ENCODE data around the gene RBMS2.
"Not testable (repeated sequence)": the region's sequence is repeated elsewhere in the genome, so short reads cannot be mapped to it uniquely, and the experiment has no call there.

The RBMS2 gene

GRCh38 chr12:56521590-56522371 is at the start of gene RBMS2:
Gene RBMS2, plus strand, starts transcription at chr12:56521820. Its CDS starts 204 bp downstream, at chr12:56522024.
- no peak for DNase-seq (ENCODE audit: low read depth in 2 of 2)

DNA sequence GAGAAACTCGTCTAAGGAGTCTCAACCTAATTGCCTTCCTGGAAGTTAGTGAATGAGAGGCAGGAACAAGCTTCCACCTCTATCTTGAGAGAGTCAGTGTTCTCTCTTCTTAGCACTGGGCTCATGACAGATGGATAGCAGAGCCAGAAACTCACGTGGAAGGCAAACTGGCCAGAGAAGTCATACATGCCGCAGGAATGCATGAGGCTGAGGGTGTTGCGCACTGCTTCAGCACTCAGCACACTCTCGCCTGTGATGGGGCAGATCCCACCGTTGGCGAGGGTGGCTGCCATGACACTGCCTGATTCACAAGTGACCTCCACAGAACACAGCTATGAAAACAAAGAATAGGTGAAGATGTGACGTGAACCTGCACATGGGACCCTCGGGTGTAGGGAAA is 47.2 kb upstream of the RBMS2 start:
- no peak for DNase-seq (ENCODE audit: low read depth in 2 of 2)

- no peak for DNase-seq (ENCODE audit: low read depth in 2 of 2)
Measured at GRCh38 chr12:56476143-56476542, 45.5 kb upstream of the RBMS2 start.

GRCh38 chr12:56476972-56477432 is 44.6 kb upstream of the RBMS2 start:
- DNase-seq (ENCODE audit: low read depth in 2 of 2) = no peak

DNA sequence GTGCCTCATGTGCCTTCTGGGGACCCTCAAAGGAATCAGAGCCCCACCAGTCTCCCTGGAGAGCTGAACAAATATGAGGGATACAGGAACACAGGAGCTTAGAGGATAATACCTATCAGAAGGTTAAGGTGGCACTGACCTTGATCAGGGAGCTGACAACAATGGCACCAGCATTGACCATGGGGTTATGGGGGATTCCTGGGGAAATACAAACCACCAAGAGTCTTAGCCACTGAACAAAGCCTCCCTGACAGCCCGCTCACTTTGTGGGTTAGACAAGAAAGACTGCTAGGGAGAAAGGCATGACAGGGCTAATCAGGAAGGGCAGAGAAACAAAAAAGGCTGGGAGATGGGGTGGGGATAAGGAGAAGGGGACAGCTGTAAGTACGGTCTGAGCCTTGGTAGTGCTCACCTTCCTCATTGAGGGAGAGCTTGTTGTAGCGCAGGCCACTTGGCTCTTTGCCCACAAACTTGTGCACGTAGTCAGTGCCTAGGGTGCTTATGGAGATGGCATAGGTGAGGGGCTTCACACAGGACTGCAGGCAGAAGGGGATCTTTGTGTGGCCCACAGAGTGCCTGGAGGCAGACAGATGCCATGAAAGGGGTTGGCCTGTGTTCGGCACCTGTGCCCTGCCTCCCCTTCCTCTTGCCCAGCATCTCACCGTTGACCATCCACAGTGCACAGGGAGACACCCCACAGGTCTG is 43.9 kb upstream of the RBMS2 start:
- no peak for DNase-seq (ENCODE audit: low read depth in 2 of 2)

GRCh38 chr12:56479625-56480024 is 42.0 kb upstream of the RBMS2 start:
- DNase-seq (ENCODE audit: low read depth in 2 of 2) = no peak

DNA sequence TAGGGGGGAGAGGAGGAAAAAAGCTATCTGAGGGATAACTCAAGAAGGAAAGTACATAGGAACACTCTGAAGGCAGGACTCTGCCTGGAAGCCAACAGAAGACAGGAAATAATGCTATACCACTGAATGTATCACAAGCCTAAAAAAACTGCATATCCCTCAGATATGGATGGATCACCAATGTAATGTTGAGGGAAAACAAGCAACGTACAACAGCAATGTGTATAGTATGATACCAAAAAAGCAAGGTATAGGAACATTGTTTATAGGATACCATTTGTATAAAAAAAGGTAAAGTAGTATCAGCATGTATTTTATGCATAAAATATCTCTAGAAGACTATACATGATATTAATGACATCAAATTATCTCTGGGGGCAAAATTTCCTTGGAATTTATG is 37.1 kb upstream of the RBMS2 start:
- no peak for DNase-seq (ENCODE audit: low read depth in 2 of 2)

DNA sequence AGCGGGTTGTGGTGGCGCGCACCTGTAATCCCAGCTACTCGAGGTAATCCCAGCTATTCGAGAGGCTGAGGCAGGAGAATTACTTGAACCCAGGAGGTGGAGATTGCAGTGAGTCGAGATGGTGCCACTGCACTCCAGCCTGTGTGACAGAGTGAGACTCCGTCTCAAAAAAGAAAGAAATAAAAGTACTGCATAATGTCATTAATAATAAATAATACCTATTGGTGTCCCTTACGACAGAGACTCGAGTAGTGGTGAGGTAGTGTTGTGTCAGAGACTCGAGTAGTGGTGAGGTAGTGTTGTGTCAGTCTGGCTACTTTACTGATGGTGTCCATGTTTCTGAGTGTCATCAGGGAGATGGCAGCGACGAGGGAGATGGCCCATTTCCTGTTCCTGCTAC is 34.9 kb upstream of the RBMS2 start:
- no peak for DNase-seq (ENCODE audit: low read depth in 2 of 2)

DNA sequence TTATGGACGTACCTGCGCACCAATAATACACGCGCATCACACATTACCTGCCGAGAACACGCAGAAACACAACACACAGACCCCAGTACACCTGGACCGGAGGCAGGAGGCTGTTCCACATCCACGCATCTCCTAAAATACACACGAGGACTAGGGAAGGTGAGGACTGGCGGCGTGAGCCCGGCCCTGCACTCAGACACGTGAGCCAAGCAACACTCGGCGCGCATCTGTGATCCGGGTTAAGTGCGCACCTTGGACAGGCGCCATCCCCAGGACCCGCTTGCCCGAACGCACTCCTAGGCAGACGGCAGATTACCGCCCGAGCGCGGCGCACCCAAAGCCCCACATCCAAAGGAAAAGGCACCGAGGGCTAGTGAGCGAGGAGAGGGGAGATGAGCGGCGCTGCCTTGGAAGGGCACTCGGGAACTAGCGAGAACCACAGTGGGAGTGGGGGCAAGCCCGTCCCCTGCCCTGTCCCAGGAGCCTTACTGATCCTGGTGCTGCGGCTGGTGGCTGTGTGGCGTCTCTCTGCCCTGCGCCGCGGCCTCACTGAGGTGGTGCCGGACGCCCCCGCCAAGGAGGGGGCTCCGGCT is 34.1 kb upstream of the RBMS2 start:
- no peak for DNase-seq (ENCODE audit: low read depth in 2 of 2)

DNA sequence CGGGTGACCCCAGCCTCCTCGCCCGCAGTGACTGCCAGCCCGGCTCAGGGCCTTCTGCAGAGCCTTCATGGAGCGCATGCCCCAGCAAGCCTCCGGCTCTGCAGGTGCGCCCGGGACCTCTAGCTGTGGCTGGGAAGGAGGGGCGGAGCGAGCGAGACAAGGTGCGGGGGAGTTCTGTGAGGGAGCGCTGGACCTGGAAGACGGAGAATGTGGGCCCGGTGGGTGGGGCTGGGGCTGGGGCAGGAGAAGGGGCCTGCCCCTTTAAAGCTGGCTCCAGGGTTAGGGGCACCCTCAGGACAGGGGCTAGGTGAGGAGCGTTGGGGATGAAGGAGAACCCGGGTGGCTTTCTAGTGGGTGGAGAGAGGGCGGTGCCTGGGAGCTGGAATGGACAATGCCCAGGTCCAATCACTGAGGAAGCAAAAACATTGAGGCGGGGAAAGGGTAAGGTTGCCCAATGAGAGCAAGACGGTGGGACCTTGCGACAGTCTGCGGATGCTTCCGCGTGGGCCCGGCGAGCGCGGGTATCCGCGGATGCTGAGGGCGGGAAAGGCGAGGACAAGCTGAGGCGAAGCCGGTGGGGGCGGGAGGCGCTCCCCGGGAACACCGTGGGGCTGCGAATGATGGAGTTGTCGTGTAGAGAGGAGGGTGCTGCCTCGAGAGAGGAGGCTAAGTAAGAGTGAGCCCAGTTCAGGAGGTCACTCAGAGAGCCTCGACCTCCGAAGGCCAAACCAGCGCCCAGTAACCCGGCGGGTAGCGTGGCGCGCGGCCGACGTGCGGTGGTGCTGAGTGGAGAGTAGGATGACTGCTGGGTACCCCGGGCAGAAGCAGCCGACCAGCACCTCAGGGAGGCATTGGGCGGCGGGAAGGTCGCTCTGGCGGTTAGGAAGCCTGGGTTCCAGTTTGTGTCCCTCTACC is 33.3 kb upstream of the RBMS2 start, which contains the start of gene GLS2:
Gene GLS2, minus strand, starts transcription at position 121 of the 915 bp plus-strand sequence. Its CDS starts 43 bp downstream, at position 78.
- DNase-seq (ENCODE audit: low read depth in 2 of 2) = peak; percentile 37 to 41

DNA sequence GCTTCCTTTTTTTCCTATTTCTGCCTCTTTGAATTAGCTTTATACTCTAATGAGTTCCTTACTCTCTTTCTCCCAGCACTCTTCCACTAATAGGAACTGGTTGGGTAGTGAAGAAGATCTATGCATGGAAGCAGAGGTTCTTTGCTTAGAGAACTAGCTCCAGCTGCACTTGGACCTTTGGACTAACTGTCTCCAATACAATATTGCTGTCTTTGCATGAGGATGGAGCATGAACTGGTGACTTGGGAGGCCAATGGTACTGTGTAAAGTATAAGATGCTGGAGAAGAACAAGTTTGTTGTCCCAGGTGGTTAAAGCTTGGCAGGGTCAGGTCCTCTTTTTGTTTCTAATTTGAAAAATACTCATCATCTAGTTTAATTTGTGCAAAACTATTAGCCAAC is 31.3 kb upstream of the RBMS2 start:
- no peak for DNase-seq (ENCODE audit: low read depth in 2 of 2)

DNA sequence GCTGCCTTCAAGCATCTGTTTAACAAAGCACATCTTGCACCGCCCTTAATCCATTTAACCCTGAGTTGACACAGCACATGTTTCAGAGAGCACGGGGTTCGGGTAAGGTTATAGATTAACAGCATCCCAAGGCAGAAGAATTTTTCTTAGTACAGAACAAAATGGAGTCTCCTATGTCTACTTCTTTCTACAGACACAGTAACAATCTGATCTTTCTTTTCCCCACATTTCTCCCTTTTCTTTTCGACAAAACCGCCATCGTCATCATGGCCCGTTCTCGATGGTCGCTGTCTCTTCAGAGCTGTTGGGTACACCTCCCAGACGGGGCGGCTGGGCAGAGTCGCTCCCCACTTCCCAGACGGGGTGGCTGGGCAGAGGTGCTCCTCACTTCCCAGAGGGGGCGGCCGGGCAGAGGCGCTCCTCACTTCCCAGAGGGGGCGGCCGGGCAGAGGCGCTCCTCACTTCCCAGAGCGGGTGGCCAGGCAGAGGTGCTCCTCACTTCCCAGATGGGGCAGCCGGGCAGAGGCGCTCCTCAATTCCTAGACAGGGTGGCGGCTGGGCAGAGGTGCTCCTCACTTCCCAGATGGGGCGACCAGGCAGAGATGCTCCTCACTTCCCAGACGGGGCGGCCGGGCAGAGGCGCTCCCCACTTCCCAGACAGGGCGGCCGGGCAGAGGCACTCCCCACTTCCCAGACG is 28.1 kb upstream of the RBMS2 start:
- not testable (repeated sequence) for DNase-seq (ENCODE audit: low read depth in 2 of 2)

DNA sequence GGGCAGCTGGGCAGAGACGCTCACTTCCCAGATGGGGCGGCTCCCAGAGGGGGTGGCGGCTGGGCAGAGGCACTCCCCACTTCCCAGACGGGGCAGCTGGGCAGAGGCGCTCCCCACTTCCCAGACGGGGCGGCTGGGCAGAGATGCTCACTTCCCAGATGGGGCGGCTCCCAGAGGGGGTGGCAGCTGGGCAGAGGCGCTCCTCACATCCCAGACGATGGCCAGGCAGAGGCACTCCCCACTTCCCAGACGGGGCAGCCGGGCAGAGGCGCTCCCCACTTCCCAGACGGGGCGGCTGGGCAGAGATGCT is 27.6 kb upstream of the RBMS2 start:
- DNase-seq (ENCODE audit: low read depth in 2 of 2) = not testable (repeated sequence)

DNA sequence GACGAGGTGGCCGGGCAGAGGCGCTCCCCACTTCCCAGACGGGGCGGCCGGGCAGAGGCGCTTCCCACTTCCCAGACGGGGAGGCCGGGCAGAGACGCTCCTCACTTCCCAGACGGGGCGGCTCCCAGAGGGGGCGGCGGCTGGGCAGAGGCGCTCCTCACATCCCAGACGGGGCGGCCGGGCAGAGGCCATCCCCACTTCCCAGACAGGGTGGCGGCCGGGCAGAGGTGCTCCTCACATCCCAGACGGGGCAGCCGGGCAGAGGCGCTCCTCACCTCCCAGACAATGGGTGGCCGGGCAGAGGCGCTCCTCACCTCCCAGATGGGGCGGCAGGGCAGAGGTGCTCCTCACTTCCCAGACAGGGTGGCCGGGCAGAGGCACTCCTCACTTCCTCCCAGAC is 27.1 kb upstream of the RBMS2 start:
- not testable (repeated sequence) for DNase-seq (ENCODE audit: low read depth in 2 of 2)

DNA sequence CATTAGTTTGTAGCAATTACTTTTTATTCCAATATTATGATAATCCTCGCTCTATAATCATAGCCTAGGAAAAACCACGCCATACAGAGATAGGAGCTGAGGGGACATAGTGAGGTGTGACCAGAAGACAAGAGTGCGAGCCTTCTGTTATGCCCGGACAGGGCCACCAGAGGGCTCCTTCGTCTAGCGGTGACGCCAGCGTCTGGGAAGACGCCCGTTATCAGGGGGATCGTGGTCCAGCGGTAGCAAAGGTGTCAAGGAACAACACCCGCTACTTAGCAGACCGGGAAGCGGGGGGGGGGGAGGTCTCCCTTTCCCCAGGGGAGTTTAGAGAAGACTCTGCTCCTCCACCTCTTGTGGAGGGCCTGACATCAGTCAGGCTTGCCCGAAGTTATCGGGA is 24.9 kb upstream of the RBMS2 start:
- DNase-seq (ENCODE audit: low read depth in 2 of 2) = peak; percentile 29 to 39

DNA sequence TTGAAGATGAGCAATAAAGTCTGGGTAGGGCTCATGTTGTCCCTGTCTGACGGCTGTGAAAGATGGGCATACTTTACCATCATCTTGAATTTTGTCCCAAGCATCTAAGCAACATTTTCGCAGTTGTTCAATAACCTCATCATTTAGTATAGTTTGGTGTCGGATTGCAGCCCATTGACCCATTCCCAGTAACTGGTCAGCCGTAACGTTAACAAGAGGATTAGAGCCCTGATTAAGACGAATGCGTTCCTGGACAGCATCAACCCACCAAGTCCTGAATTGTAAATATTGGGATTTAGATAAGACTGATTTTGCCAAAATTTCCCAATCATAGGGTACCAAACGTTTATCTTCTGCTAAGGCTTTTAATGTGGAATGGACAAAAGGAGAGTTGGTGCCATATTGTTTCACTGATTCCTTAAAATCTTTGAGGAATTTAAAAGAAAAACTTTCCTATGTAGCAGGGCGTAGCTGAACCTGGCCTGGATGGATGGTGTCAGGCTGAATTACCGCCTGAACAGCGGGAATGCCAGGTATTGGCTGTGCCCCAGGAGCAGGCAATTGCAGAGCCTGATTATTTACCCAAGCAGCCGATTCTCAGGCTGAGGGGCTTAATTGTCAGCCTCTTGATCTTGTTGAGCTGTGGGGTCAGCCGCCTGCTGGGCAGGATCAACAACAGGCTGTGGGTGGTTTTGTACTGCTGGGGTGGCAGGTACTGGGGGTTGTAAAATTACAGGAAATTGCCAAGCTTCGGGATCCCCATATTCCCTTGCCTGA is 23.3 kb upstream of the RBMS2 start:
- DNase-seq (ENCODE audit: low read depth in 2 of 2) = not testable (repeated sequence)

DNA sequence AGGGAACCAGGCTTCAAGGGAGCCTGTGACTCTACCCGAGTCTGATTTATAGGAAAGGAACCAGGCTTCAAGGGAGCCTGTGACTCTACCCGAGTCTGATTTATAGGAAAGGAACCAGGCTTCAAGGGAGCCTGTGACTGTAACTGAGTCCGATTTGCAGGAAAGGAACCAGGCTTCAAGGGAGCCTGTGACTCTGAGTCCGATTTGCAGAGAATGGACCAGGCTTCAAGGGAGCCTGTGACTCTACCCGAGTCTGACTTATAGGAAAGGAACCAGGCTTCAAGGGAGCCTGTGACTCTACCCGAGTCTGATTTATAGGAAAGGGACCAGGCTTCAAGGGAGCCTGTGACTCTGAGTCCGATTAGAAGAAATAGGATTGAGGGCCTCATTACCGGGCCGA is 22.2 kb upstream of the RBMS2 start:
- not testable (repeated sequence) for DNase-seq (ENCODE audit: low read depth in 2 of 2)

DNA sequence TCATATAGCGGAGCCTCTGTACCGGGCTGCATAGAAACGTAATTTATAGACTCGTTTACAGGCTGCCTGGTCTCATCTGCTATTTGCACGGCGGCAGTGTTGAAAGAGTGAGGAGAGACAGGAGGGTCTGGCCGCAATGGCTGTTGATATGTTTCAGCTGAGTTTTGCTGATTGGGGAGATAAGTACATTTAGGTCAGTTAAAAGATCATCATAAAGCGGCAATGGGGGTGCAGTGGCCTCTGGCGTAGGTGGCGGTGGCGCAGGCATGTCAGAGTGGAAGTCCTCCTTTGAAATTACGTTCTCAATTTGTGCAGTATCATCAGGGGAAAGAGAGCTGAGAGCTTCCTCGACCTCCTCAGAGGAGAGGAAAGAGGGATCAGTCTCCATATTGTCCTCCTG is 21.7 kb upstream of the RBMS2 start:
- not testable (repeated sequence) for DNase-seq (ENCODE audit: low read depth in 2 of 2)

DNA sequence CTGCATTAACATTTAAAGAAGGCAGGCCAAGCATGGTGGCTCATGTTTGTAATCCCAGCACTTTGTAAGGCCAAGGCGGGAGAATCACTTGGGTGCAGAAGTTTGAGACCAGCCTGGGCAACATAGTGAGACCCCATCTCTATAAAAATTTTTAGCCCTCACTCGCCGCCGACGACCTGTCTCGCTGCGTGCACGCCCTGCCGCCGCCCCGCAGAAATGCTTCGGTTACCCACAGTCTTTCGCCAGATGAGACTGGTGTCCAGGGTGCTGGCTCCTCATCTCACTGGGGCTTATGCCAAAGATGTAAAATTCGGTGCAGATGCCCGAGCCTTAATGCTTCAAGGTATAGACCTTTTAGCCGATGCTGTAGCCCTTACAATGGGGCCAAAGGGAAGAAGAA is 10.8 kb upstream of the RBMS2 start:
- no peak for DNase-seq (ENCODE audit: low read depth in 2 of 2)

DNA sequence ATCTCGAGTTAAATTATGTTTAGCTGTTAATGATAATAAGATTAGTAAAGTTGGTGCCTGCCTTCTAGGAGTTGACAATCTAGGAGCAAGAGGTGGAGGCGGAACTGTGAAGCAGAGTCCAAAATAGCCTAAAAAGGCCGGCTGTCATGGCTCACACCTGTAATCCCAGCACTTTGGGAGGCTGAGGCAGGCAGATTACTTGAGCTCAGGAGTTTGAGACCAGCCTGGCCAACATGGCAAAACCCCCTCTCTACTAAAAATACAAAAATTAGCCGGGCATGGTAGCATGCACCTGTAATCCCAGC is 7.7 kb upstream of the RBMS2 start:
- not testable (repeated sequence) for DNase-seq (ENCODE audit: low read depth in 2 of 2)

- no peak for DNase-seq (ENCODE audit: low read depth in 2 of 2)
Measured at GRCh38 chr12:56517854-56518253, 3.8 kb upstream of the RBMS2 start.

All from stimulated activated CD8-positive, alpha-beta memory T cell treated with anti-CD3 and anti-CD28 coated beads, Interleukin-7, amount 100 ng/mL, for 1 hour (primary cell).